ENCODE results near the gene CPSF3.
"Not testable (repeated sequence)": the region's sequence is repeated elsewhere in the genome, so short reads cannot be mapped to it uniquely, and the experiment has no call there.

CPSF3 gene

DNA sequence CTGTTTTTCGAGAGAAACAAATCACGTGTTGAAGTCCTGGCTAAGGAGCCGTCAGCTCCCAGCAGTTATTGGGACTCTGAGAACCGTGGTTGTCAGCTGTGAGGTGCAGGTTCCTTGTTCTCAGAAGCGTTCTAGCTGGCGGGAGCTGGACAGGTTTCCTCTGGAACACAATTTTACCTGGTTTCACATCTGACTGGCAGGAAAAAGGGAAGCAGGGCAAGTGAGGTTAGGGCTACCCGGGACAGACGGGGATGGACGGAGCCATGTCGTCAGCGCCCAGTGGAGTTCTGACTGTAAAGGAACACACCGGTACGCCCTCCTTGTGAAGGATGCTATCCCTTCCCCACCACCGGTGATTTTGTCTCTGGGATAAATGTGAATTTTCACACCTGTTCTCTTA lies 26.3 kb upstream of the CPSF3 start:
- no peak for DNase-seq

DNA sequence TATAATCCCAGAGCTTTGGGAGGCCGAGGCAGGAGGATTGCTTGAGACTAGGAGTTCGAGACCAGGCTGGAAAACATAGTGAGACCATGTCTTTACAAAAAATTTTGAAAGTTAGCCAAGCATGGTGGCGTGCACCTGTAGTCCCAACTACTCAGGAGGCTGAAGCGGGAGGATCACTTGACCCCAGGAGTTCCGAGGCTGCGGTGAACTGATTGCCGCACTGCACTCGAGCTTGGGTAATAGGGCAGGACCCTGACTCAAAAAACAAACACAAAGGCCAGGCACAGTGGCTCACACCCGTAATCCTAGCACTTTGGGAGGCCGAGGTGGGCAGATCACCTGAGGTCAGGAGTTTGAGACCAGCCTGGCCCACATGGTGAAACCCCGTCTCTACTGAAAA lies 25.2 kb upstream of the CPSF3 start:
- not testable (repeated sequence) for DNase-seq

DNA sequence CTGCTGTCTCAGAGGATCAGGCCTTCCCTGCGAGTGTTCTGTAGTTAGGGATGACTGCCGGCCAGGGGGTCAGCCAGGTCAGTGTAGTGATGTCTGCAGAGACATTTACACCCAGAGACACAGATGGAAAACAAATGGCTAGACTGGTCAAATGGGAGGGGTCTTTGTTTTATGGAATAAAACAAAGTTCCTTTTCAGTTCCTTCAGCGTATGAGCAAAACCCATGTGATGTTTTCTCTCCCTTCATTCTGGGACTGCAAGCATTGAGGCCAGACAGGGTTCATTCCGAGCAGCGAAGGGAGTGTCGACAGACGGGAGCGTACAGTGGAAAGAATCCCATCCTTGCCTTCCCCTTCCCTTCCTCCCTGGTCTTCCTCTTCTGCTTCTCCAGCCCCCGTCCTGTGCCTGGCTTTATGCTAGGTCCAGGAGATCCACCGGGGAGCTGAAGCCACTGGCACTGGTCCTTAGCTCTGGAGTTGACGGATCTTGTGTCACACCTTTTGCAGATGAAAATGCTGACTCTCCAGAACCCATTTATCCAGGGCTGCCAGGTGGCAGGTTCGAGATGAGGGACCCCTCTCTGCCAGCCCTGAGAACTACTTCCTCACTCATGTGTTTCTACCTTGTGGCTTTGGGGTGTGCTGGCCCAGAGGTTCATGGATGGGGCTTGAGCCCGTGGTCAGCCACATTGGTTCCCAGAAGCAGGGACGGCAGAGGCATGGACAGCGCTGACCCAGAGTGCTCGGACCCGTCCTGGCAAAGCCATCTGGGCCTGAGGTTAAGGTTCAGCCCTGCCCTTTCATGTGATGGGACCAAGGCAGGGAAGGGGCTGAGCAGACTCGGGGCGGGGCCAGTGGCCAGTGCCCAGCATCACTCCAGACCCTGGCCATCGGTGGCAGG lies 24.3 kb upstream of the CPSF3 start:
- DNase-seq: no peak

DNA sequence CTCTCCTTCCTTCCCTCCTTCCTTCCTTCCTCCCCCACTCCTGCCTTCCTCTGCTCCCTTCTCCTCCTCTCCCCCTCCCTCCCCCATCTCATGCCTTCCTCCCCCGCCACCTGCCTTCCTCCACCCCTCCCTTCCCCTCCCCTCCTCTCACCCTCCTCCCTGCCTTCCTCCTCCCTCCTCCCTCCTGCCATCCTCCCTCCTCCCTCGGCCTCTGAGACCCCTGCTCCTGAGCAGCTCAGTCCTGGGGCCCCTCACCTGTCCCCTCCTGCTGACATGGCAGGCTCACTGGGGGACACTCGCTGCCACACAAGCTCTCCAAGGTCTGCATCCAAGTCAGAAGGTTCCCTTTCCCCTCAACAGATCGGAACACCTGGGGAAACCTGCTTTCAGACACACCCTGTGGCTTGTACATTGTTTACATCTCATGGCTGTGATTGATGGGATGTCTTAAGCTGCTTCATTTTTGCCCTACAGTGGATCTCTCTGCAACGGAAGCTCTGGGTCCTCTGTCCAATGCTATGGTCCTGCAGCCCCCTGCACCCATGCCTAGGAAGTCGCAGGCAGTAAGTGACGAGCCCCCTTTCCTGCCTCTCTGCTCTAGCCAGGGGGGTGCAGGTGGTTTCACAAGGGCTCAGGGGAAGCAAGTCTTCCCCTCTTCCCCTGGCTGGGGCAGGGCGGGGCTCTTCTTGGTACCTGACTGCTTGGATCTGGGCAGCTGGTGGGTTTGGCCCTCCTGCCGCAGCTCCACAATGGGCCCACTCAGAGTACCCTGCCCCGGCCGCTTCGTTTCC lies 23.0 kb upstream of the CPSF3 start:
- no peak for DNase-seq

DNA sequence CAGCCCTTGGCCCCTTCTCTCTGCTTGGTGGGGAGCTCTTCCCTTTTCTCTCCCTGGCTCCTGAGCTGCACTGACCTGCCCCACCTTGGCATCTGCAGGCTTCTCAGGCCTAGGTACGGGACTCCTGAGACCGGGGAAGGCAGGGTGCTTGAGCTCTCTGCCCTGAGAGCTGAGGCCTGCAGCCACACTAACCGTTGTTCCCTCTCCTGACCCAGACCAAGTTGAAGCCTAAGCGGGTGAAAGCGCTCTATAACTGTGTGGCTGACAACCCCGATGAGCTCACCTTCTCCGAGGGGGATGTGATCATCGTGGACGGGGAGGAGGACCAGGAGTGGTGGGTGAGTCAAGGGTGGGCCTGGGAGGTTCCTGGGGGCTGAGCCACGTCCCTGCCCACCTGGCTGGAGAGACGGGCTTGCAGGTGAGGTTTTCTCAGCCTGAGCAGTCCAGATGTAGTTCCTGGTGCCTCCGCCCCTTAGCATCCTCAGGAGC lies 22.4 kb upstream of the CPSF3 start:
- no peak for DNase-seq

DNA sequence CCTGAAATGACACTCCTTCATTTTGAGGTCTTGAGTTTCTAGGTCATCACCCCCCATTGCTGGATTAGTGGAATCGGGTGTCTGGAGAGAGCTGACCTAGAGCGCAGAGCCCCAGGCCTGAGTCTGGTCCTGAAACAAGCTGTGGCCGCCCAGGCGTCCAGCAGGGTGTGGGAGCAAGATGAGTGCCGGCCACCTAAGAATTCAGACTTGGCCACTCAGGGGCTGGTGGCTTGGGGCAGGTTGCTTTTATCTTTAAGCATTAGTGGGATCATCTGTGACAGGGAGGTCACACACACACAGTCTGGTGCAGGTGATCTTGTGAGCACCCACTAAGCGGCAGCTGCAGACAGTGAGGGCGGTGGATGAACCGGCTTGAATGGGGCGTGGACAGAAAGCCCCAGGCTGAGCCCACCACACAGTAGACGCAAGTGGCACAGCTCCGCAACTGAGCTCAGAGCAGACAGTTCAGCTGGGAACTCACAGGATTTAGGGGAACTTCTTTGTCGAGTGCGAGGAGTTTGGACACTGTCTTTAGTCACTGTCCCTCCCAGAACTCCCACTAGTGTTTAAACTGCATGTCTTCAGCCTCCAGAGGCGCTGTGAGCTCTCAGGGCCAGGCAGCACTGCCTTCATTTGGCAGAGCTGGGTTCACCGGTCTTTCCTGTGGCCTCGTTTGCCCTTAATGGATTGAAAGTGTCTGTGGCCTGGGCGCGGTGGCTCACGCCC lies 21.6 kb upstream of the CPSF3 start:
- DNase-seq: no peak

DNA sequence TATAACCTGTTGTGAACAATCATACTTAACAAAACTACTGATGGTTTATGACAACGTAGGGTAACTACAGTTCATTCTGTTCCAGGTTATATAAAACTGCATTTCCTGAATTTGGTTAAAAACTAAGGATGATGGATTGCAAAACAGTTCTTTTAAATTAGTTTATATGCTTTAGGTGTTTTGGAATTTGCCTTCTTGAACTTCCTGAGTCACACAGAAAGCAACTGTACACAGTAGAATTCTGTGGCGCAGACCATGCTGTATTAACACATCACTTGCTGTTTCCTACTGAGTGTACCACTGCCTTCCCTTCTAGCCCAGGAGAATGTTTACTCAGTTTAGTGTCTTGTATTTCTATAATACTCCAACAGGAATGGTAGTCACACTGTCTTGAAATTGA lies 19.5 kb upstream of the CPSF3 start:
- no peak for DNase-seq

DNA sequence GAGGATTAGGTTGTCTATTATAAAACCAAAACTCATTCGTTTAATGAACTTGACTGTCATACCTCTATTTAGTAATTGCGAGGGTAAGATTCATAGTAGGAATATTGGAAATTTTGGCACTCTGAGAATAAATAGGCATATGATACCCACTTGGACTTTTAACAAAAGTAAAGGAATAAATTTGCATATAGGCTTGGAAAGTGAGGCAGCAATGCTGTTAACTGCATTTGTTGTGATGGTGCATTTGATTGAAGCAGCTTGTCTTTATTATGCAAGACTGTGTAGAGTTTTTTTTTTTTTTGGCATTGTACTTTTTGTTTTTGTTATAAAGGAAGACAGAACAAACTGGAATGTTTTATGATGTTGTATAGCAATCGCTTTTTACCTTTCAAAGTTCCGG lies 19.0 kb upstream of the CPSF3 start:
- DNase-seq: no peak

DNA sequence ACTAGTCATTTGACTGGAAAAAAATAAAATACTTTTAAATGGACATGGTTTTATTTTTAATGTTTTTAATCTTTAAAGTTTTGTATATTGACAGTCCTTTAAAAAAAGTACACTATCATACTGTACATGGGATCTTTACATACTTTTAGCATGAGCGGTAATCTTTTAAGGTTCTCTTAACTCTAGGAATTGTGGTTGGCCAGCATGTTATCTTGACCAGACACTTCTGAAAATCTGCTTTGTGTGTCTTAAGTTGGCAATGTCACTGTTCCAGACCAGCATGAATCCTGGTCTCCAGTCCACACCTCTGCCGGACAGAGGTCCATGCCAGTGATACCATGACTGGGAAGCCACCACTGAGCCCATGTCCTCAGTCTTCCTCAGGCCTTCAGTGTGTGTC lies 17.8 kb upstream of the CPSF3 start:
- DNase-seq: no peak

DNA sequence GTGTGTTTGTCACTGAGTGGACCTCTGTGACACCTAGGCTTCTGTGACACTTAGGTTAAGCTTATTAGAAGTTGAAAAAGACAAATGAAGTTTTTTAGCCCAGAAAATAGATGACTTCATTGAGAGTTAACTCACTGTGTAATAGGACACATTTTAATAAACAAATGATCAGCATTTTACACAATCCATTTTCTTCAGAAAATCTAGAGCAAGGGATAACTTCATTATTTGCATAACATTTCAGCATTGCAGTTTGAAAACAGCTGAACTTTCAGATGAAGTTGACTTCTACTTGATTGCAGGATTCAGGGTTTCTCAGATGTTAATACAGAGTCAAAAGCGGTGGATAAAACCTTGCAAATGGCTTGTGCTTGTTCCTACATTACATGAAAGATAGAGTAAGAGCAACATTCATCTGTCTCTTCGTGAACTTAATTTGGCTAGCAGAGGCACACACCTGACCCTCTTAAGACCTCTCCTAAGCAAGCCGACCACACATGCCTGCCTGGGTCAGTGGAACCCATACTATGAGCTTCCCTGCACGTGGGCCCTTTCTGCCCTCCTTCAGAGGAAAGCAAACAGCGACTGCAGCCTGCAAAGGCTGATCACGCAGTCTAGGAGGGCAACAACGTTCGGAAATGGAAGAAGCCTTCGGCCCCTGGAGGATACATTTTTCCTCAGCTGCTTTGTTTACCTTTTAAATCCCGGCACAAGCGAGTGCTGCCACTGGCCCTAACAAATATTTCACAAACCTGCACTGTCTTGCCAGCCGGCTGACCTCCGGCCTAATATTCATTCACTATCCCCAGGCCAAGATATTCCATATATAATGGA lies 16.7 kb upstream of the CPSF3 start:
- no peak for DNase-seq

DNA sequence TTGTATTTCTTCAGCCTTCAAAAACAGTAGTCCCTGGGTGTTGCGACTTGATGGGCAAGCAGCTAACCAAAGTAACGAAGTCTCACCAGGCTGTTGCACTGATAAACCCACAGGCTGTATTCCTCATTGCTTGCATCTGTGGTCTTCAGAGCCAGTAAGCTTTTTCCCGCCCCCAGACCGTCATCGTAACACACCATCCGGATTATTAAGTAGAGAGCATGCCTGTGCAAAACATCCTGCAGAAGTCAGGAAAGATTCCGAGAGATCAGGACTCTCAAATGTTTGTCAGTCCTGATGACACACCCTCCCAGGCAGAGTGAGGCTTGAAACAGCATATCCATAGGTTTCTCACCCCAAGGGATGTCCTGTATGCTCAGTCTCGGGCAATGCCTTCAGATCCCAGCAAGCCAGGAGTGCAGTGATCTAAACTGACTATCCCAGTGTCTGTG lies 16.1 kb upstream of the CPSF3 start:
- DNase-seq: no peak

DNA sequence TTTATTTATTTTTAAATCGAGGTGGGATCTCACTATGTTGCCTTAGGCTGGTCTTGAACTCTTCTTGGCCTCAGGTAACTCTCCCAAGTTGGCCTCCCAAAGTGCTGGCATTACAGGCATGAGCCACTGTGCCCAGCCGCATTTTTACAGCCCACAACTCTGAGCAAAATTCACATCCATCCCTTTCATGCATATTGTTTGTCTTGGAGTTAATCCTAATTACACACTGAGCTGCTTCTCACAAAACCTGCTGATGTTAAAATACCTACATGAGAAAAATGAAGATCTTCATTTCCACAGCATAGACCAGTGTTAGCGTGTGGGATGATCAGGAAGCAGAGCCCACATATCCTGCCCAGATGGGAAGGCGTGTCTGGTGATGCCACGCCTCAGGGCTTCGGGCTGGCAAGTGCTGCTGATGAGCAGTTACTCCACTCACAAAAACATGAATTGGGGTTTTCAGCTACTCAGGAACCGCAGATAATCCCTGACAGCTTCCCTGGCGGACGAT lies 14.8 kb upstream of the CPSF3 start:
- no peak for DNase-seq

DNA sequence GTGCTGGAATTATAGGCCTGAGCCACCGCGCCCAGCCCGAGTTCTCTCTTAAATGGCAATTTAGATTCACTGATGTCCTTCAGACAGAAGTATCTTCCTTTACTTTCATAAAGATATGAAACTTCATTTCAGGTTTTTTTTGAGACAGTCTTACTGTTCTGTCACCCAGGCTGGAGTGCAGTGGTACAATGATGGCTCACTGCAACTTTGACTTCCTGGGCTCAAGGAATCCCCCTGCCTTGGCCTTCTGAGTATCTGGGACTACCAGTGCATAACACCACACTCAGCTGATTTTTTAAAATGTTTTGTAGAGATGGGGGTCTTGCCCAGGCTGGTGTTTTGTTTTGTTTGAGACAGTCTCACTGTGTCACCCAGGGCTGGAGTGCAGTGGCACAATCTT lies 13.3 kb upstream of the CPSF3 start:
- no peak for DNase-seq

DNA sequence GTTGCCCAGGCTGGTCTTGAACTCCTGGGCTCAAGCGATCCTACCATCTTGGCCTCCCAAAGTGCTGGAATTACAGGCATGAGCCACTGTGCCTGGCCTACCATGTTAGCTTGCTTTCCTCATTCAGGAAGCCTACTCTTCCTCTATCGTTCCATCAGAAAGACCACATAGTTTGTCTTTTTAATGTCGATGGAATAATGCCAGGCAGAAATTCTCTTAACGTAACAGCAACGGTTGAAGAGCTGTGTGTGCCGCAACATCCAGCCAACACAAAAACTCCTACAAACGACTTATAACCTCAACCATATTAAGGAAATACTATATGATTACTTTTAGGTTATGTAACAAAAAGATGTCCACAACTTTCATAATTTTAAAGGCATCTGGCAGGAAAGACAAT lies 10.7 kb upstream of the CPSF3 start:
- no peak for DNase-seq

DNA sequence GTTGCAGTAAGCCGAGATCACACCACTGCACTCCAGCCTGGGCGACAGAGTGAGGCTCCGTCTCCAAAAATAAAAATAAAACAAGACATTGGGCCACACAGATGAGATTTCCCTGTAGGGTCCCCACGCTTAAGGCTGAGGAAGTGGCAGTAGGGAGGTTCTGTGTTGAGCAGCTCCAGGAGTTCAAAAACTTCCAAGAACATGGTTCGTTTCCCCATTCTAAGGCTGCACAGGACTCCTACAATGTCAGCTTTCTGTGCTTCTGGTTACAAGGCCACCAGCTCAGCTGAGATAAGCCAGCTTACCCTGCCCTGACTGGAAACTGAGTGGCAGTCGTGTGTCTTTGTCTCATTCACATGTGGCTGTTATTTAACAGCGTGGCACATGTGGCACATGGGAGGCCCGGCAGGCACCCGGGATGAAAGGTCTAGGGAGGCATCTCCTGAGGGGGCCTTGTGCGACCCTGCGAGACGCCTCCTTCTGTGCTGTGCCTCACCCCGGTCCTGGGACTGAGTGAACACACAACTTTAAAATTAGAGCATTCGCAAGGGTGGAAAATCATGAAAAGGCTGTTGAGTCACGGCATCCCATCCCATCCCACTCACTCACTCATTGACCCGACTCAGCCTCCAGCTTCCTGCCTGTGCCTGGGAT lies 7.8 kb upstream of the CPSF3 start:
- DNase-seq: no peak

DNA sequence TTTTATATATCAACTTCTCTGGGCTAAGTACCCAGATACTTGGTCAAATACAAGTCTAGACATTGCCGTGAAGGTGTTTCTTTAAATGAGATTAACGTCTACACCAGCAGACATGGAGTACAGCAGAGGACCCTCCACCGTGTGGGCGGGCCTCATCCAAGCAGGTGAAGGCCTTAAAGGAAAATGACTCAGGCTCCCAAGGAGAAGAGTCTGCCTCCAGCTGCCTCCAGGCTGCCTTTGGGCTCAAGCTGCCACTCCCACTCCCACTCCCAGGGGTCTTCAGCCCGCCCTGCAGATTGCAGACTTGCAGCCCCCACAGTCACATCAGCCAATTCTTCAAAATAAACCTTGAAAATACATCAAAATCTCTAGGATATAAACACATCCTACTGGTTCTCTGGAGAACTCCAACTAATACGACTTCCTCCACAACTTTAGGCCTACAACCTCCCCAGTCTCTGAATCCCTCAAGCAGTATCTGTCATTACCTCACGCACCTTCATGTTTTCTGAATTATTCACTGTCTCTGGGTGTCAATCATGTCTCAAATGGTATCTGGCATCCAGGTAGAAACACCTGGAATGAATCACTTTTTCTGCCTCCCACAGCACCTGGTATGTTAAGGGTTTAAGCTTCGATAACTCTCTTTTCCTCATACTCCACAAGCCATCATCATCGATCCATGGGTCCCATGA lies 7.0 kb upstream of the CPSF3 start:
- DNase-seq: no peak

DNA sequence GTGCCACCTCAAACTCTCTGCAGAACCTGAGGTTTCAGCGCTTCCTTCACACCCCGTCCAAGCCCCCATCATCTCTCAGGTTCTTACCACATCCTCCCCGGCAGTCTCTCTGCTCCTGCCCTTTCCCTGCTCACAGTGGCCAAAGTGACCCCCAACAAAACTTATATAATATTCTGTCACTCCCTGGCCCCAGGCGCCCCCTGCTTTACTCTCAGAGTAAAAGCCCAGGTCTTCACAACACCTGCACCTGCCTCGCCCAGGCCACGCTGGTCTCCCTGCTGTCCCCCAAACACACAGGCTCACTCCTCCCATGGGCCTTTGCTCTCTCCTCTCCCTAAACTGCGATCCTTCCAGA lies 6.5 kb upstream of the CPSF3 start:
- DNase-seq: no peak

DNA sequence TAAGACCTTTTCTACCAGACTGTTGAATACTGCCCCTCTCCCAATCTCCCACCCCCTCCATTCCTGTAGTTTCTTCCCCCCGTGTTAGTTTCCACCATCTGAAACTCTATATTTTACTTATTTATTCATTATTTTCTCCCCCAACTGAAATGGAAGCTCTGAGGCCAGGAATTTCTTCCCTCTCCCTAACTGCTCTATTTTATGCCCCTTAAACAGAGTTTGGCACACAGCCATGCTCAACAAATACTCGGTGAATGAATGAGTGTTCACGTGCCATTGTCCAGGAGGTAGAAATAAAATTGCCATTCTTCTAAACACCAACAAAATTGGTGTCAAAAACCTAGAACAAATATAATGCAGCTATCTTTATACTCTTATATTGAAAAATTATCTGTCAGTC lies 5.7 kb upstream of the CPSF3 start:
- DNase-seq: no peak

DNA sequence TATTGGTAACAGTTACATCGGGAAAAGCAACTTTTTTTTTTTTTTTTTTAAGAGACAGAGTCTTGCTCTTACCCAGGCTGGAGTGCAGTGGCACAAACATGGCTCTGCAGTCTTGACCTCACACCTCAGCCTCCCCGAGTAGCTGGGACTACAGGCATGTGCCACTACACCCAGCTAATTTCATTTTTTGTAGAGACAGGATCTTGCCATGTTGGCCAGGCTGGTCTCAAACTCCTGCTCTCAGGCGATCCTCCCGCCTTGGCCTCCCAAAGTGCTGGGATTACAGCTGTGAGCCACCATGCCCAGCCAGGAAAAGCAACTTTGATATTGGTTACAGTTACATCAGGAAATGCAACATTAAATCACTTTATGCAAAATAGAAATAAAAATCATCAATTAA lies 4.7 kb upstream of the CPSF3 start:
- DNase-seq: no peak

DNA sequence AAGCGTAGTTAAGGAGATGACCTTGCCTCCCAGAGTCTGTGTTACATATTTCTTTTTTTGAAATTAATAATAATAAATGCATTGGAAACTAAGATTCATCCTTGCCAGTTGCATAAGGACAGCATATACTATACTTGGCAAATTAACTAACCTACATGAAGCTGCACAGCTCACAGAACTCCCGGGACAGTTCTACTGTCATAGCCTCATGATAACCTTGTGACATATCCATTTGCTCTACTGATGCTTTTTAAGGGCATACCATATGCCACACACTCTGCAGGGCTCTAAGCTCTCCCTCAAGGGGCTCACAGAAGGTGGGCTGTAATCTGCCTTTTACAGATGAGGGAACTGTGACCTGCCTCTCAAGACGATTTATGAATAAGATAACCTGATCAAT lies 3.9 kb upstream of the CPSF3 start:
- no peak for DNase-seq

DNA sequence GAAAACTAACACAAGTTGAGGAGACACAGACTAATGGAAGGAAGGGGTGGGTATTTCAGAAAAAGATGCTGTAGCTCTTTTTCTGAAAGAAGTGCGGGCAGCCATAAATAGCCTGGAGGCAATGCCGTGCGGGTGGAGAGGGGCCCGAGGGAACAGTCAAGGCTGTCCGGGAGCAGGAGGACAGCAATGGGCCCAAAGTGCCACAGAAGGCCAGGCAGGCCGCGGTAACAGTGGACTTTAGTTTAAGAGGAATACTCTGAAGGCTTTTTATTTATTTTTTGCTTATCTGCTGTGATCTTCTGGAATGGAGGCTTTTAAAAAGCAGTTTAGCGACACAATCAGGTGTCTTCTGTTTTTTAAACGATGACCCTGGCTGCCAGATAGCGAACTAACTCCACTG lies 3.0 kb upstream of the CPSF3 start:
- no peak for DNase-seq
